IMR-90 (cell line): Measurements from ENCODE around the gene ANXA2. TPM values are rescaled to one million over a fixed set of nuclear protein-coding genes. Genes with fewer than 3 reads are reported as not detected.
"Not testable (repeated sequence)": the region's sequence is repeated elsewhere in the genome, so short reads cannot be mapped to it uniquely, and the experiment has no call there.

Experiments used
- ATAC-seq: fragments of 200-7000 bp; cut with Tn5 transposase; 2 replicates; pipeline ENCODE4 v1.9.1; 2020; ENCODE audit warnings: low read depth, mild to moderate bottlenecking, moderate library complexity
- BruUV-seq: library from RNA; stranded (reverse); fragments of 400-500 nt; replicated peaks from 2 replicates; lab custom pipeline; 2021; lab: Mats Ljungman, UMichigan
- CTCF ChIA-PET: fragments of 300-600 bp; formaldehyde crosslinking; extraction: SDS; loops from one replicate; lab custom pipeline; 2021; ENCODE audit warnings: antibody characterized with exemption; lab: Yijun Ruan, JAX
- POLR2A ChIA-PET: fragments of 300-600 bp; sonication (Branson Sonifier 250); formaldehyde crosslinking; loops from one replicate; lab custom pipeline; 2022; ENCODE audit warnings: antibody characterized with exemption; ENCODE audit not compliant: unreplicated experiment; lab: Charles Lee
- DNase-seq: peaks from one replicate; pipeline ENCODE4 v3.0.0; 2013
- H2AFZ ChIP-seq: replicated peaks from 2 replicates; pipeline ENCODE3; 2013; ENCODE audit warnings: low read length, mild to moderate bottlenecking; ENCODE audit not compliant: poor library complexity
- H2AK5ac ChIP-seq: 2 replicates; pipeline ENCODE4 v1.6.1; 2013; ENCODE audit warnings: low read depth, low read length, inconsistent platforms
- H2AK9ac ChIP-seq: replicated peaks from 2 replicates; pipeline ENCODE3; 2013; ENCODE audit warnings: mild to moderate bottlenecking, low read depth, low read length, moderate library complexity; ENCODE audit not compliant: poor library complexity
- H2BK120ac ChIP-seq: 2 replicates; pipeline ENCODE4 v1.6.1; 2013; ENCODE audit warnings: low read depth, low read length, inconsistent platforms
- H2BK15ac ChIP-seq: 3 replicates; pipeline ENCODE4 v1.6.1; 2013; ENCODE audit warnings: low read depth, low read length, inconsistent platforms
- H2BK20ac ChIP-seq: 2 replicates; pipeline ENCODE4 v1.6.1; 2013; ENCODE audit warnings: low read depth, mild to moderate bottlenecking, inconsistent platforms, low read length, moderate library complexity
- H2BK5ac ChIP-seq: 2 replicates; pipeline ENCODE4 v1.6.1; 2013; ENCODE audit warnings: mild to moderate bottlenecking, low read depth, low read length, inconsistent platforms; ENCODE audit not compliant: poor library complexity, severe bottlenecking
- H3K14ac ChIP-seq: replicated peaks from 2 replicates; pipeline ENCODE4 v1.6.1; 2013; ENCODE audit warnings: low read depth, low read length, inconsistent platforms
- H3K18ac ChIP-seq: 2 replicates; pipeline ENCODE4 v1.6.1; 2013; ENCODE audit warnings: low read depth, low read length, control low read depth
- H3K23ac ChIP-seq: 2 replicates; pipeline ENCODE4 v1.6.1; 2013; ENCODE audit warnings: low read depth, low read length, inconsistent platforms
- H3K27ac ChIP-seq: 2 replicates; pipeline ENCODE4 v1.5.1; 2013; ENCODE audit warnings: mild to moderate bottlenecking, control low read depth, low read length; ENCODE audit not compliant: insufficient read depth
- H3K27me3 ChIP-seq: 2 replicates; pipeline ENCODE4 v1.6.1; 2013; ENCODE audit warnings: low read length; ENCODE audit not compliant: control insufficient read depth, insufficient read depth
- H3K36me3 ChIP-seq: 2 replicates; pipeline ENCODE4 v1.6.1; 2013; ENCODE audit warnings: low read length, mixed read lengths; ENCODE audit not compliant: control insufficient read depth, insufficient read depth
- H3K4ac ChIP-seq: 2 replicates; pipeline ENCODE4 v1.6.1; 2013; ENCODE audit warnings: low read depth, low read length, inconsistent platforms
- H3K4me1 ChIP-seq: 2 replicates; pipeline ENCODE4 v1.6.1; 2013; ENCODE audit warnings: low read length, mixed read lengths; ENCODE audit not compliant: control insufficient read depth, insufficient read depth
- H3K4me2 ChIP-seq: 2 replicates; pipeline ENCODE4 v1.6.1; 2013; ENCODE audit warnings: low read depth, mild to moderate bottlenecking, control low read depth, low read length, moderate library complexity
- H3K4me3 ChIP-seq: 2 replicates; pipeline ENCODE4 v1.5.1; 2013; ENCODE audit warnings: low read depth, mild to moderate bottlenecking, control low read depth, low read length, moderate library complexity; ENCODE audit not compliant: insufficient read depth
- H3K56ac ChIP-seq: 2 replicates; pipeline ENCODE4 v1.6.1; 2013; ENCODE audit warnings: low read length, inconsistent platforms; ENCODE audit not compliant: insufficient read depth; ENCODE audit errors: extremely low read depth
- H3K79me1 ChIP-seq, 2 experiments: 2 replicates each; pipeline ENCODE4 v1.6.1; 2013; ENCODE audit warnings: low read length in 2 of 2, inconsistent platforms in 1 of 2, low read depth in 1 of 2
- H3K9ac ChIP-seq: 2 replicates; pipeline ENCODE4 v1.6.1; 2013; ENCODE audit warnings: low read depth, low read length, control low read depth
- H3K9me1 ChIP-seq: 2 replicates; pipeline ENCODE4 v1.6.1; 2013; ENCODE audit warnings: low read length, inconsistent platforms; ENCODE audit not compliant: insufficient read depth
- H3K9me3 ChIP-seq: 2 replicates; pipeline ENCODE4 v1.6.1; 2013; ENCODE audit warnings: low read length; ENCODE audit not compliant: control insufficient read depth, insufficient read depth
- H4K20me1 ChIP-seq: 2 replicates; pipeline ENCODE4 v1.6.1; 2013; ENCODE audit warnings: low read length, inconsistent platforms; ENCODE audit not compliant: insufficient read depth
- H4K5ac ChIP-seq: 2 replicates; pipeline ENCODE4 v1.6.1; 2013; ENCODE audit warnings: mild to moderate bottlenecking, low read depth, low read length, control low read depth
- H4K8ac ChIP-seq, 2 experiments: 2 replicates each; pipeline ENCODE4 v1.6.1; 2013; ENCODE audit warnings: low read depth in 2 of 2, low read length in 2 of 2, control low read depth in 1 of 2, inconsistent platforms in 1 of 2
- H4K91ac ChIP-seq: 2 replicates; pipeline ENCODE4 v1.6.1; 2013; ENCODE audit warnings: low read depth, low read length, inconsistent platforms; ENCODE audit not compliant: insufficient read depth
- CHD1 ChIP-seq: IDR thresholded peaks from 2 replicates; pipeline ENCODE4 v1.6.1; 2012; ENCODE audit warnings: low read depth, low read length, improper control_type of control experiment
- WGBS, 2 experiments: methylation state at CpG; one replicate each; pipeline versions ENCODE4 v1.1.5 to v1.1.7; 2013; ENCODE audit warnings: missing lambda C conversion rate in 2 of 2; ENCODE audit not compliant: insufficient read length in 1 of 2; ENCODE audit errors: extremely low coverage in 2 of 2; 5-methylcytosine and 5-hydroxymethylcytosine counted together
- dilution Hi-C: fragments of 300-500 bp; cut with HindIII; formaldehyde crosslinking; loops from one replicate; pipeline ENCODE4 v1.14.3; 2018; ENCODE audit warnings: low sequenced_read_pairs; ENCODE audit not compliant: unreplicated experiment
- in situ Hi-C: fragments of 300-500 bp; cut with MboI; formaldehyde crosslinking; loops from 3 replicates; pipeline ENCODE4 v1.14.3; 2019; ENCODE audit warnings: low sequenced_read_pairs, inconsistent platforms, mixed read lengths
- intact Hi-C: fragments of 100-400 bp; cut with micrococcal nuclease; formaldehyde crosslinking; loops from 2 replicates; pipeline ENCODE4 v1.10.0; 2022
- polyA plus RNA-seq, 3 experiments: library from polyadenylated mRNA; depleted of rRNA; stranded (reverse); fragments of >200 nt; gene quantifications; 2 replicates each; pipeline ENCODE4 v1.2.3, GENCODE V29; 2012; ENCODE audit warnings: low replicate concordance in 1 of 3
- total RNA-seq: library from RNA; depleted of rRNA; stranded (reverse); fragments of >200 nt; gene quantifications from 2 replicates; pipeline ENCODE4 v1.2.3, GENCODE V29; 2012

ANXA2 gene
- total and polyA plus RNA-seq, 2 of the 4 experiments (the other 2 are of a cell fraction), result 7,454 to 8,412 TPM

DNA sequence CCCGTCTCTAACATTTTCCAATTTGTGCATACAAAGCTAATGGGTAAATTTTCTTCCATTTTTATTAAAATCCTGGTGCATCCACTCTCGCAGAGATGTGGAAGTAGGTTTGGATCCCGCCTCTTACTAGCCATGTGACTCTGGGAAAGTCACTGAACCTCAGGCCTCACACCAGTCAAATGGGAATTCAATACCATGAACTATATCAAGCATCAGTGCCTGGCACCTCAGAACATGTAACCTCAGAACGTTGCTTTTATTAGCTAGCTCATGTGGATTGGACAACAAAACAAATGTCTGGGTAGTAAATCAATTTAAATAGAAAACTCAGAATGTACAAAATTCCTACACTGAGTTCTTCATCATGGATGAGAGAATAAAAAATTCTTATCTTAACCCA, 60.7 kb downstream of the ANXA2 start:
- no CpG with 5 or more reads among the region's 4 CpGs for WGBS, 2 experiments
- no peaks in the 10 kb centered on the region for H3K9me3 ChIP-seq
- no peak overlapping the region for H3K4me3 ChIP-seq
- H2AK5ac ChIP-seq, result no peak overlapping the region
- ATAC-seq (no peak), DNase-seq (no peak)
- dilution Hi-C loops, result no loop called here
- intact Hi-C loops, result no loop called here
- H3K9me1 ChIP-seq, result no peaks in the 10 kb centered on the region
- no peak overlapping the region for H2AK9ac ChIP-seq
- H3K27ac ChIP-seq, result no peak overlapping the region
- no peak overlapping the region for H2BK20ac ChIP-seq
- no peaks in the 10 kb centered on the region for H3K36me3 ChIP-seq
- no peaks in the 10 kb centered on the region for H4K20me1 ChIP-seq
- no peak overlapping the region for H3K23ac ChIP-seq
- no peak overlapping the region for H2AFZ ChIP-seq
- no peak overlapping the region for H2BK120ac ChIP-seq
- no peak overlapping the region for H3K4me2 ChIP-seq
- BruUV-seq, result no TSS peak
- H2BK5ac ChIP-seq, result no peak overlapping the region
- no peak overlapping the region for H4K91ac ChIP-seq
- in situ Hi-C loops, result loop anchor here (25.0 kb wide), 1 partner anchor 1500 kb away; no protein-coding TSS in a partner anchor
- H3K4me1 ChIP-seq, result no peaks in the 10 kb centered on the region; the same call in 1 of the 2 replicates
- no peak overlapping the region for H3K4ac ChIP-seq
- TF ChIP-seq CHD1, result no peak
- H3K27me3 ChIP-seq, result no peaks in the 10 kb centered on the region; the same call in 1 of the 2 replicates
- H3K14ac ChIP-seq, result no peak overlapping the region
- no peak overlapping the region for H4K8ac ChIP-seq
- POLR2A ChIA-PET, result no interaction called here
- H4K5ac ChIP-seq, result no peak overlapping the region
- H2BK15ac ChIP-seq, result no peak overlapping the region
- H3K18ac ChIP-seq, result no peak overlapping the region
- no peak overlapping the region for H3K9ac ChIP-seq
- no peaks in the 10 kb centered on the region for H3K79me1 ChIP-seq
- CTCF ChIA-PET, result interaction anchor here (1.4 kb wide), 1 partner anchor 11 kb away, joined by 3 read pairs; no protein-coding TSS in a partner anchor
- H3K56ac ChIP-seq, result no peak overlapping the region

DNA sequence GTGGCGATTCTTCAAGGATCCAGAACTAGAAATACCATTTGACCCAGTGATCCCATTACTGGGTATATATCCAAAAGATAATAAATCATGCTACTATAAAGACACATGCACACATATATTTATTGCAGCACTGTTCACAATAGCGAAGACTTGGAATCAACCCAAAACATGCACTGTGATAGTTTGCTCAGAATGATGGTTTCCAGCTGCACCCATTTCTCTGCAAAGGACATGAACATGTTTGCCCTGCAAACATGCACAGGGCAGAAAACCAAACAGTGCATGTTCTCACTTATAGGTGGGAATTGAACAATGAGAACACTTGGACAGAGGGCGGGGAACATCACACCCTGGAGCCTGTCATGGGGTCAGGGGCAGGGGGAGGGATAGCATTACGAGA, 62.5 kb downstream of the ANXA2 start:
- H4K5ac ChIP-seq, POLR2A ChIA-PET, H3K4me2 ChIP-seq, DNase-seq, H3K4me1 ChIP-seq, H3K9me1 ChIP-seq, H3K27me3 ChIP-seq, H2AK9ac ChIP-seq, H4K91ac ChIP-seq, H3K23ac ChIP-seq, H2AFZ ChIP-seq, BruUV-seq, H3K4ac ChIP-seq, H3K27ac ChIP-seq, H2BK5ac ChIP-seq, H3K9me3 ChIP-seq, H3K56ac ChIP-seq, H3K36me3 ChIP-seq, H2BK120ac ChIP-seq, H3K14ac ChIP-seq, intact Hi-C loops, H2BK15ac ChIP-seq, H4K20me1 ChIP-seq, ATAC-seq, H2AK5ac ChIP-seq, H2BK20ac ChIP-seq, dilution Hi-C loops, H3K9ac ChIP-seq, H4K8ac ChIP-seq, CTCF ChIA-PET, H3K79me1 ChIP-seq, H3K4me3 ChIP-seq, H3K18ac ChIP-seq: not testable (repeated sequence)
- in situ Hi-C loops, result loop anchor here (25.0 kb wide), 1 partner anchor 1502 kb away; no protein-coding TSS in a partner anchor
- no CpG with 5 or more reads among the region's 4 CpGs for WGBS, 2 experiments
